ENCODE data around the gene LRRFIP2. TPM values are rescaled to one million over a fixed set of nuclear protein-coding genes. Genes with fewer than 3 reads are reported as not detected.

The LRRFIP2 gene
- total and polyA plus RNA-seq, 9 donors, result 35.5 to 81.1 (median 48.3) TPM

DNA sequence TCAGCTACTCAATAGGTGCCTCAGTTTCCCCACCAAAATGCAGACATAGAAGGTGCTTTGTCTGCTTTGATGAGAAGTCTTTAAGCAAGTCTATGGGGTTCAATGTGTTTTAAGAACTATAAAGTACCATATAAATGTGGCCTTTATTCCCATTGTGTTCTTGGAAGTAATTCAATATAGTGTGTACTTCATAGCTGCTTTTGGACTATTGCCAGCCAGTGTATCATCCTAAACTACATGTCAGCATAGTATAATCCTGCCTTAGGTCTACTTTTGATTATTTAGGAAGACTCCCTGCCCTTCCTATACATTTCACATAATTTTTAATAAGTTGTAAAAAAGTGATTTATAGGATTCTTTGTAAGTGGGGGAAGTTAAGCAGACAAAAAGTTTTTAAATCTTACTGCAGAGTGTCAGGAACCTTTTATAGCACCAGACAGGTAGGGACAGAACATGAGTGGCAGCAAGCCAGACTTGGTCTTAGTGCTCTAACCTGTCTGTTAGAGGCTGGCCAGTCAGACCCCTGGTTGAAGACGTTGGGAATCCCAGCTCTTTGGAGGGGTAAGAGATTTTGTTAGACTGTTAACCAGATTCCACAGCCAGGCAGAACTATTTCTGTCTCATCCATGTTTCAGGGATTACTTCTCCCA is 132.7 kb downstream of the LRRFIP2 start:
- 48 to 59% (median 55%) methylated on average over 1 of the region's 1 CpG for WGBS, 3 donors
- Histone ChIP-seq H3K4me1 (ENCODE audit: insufficient read depth) (no peaks in the 10 kb centered on the region), H3K36me3 (no peaks in the 10 kb centered on the region), H3K4me3 (no peak overlapping the region), H3K27ac (no peak overlapping the region), H3K27me3 (no peaks in the 10 kb centered on the region), H3K9me3 (no peaks in the 10 kb centered on the region)
- TF ChIP-seq, protein P1, sequence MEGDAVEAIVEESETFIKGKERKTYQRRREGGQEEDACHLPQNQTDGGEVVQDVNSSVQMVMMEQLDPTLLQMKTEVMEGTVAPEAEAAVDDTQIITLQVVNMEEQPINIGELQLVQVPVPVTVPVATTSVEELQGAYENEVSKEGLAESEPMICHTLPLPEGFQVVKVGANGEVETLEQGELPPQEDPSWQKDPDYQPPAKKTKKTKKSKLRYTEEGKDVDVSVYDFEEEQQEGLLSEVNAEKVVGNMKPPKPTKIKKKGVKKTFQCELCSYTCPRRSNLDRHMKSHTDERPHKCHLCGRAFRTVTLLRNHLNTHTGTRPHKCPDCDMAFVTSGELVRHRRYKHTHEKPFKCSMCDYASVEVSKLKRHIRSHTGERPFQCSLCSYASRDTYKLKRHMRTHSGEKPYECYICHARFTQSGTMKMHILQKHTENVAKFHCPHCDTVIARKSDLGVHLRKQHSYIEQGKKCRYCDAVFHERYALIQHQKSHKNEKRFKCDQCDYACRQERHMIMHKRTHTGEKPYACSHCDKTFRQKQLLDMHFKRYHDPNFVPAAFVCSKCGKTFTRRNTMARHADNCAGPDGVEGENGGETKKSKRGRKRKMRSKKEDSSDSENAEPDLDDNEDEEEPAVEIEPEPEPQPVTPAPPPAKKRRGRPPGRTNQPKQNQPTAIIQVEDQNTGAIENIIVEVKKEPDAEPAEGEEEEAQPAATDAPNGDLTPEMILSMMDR (IDR thresholded peaks at IDR 0.05), result no peak
- TF ChIP-seq EP300 (IDR thresholded peaks at IDR 0.05), result no peak
- no peak for TF ChIP-seq POLR2A (IDR thresholded peaks at IDR 0.05)
- intact Hi-C loops (cut with DNase I), result no loop called here
- no peak for DNase-seq

DNA sequence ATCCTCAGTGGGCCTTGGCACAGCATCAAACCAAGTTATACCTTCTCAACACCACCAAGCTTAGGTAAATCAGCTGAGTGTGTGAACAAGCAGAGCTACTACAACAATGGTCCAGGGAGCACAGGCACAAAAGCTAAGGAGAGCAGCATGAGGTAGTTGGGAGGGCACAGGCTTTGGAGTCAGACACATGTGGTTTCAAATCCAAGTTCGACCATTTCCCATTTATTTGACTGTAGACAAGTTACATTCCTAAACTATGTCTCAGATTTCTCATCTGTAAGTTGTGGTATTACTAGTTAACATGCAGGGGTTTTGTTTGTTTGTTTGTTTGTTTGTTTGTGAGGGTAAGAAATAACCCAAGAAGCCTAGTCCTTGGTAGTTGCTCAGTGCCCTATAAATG is 134.2 kb downstream of the LRRFIP2 start:
- H3K36me3 ChIP-seq, result no peaks in the 10 kb centered on the region
- no peak overlapping the region for H3K4me3 ChIP-seq
- intact Hi-C loops (cut with DNase I), result no loop called here
- H3K27me3 ChIP-seq, result no peaks in the 10 kb centered on the region
- H3K9me3 ChIP-seq, result no peaks in the 10 kb centered on the region
- WGBS, 3 donors, result 74 to 84% (median 81%) methylated on average over 1 of the region's 1 CpG
- no peaks in the 10 kb centered on the region for H3K4me1 ChIP-seq (ENCODE audit: insufficient read depth)
- no peak for TF ChIP-seq POLR2A (IDR thresholded peaks at IDR 0.05)
- TF ChIP-seq, protein P1 (IDR thresholded peaks at IDR 0.05), result no peak
- TF ChIP-seq EP300 (IDR thresholded peaks at IDR 0.05), result no peak
- DNase-seq, result no peak
- H3K27ac ChIP-seq, result no peak overlapping the region

DNA sequence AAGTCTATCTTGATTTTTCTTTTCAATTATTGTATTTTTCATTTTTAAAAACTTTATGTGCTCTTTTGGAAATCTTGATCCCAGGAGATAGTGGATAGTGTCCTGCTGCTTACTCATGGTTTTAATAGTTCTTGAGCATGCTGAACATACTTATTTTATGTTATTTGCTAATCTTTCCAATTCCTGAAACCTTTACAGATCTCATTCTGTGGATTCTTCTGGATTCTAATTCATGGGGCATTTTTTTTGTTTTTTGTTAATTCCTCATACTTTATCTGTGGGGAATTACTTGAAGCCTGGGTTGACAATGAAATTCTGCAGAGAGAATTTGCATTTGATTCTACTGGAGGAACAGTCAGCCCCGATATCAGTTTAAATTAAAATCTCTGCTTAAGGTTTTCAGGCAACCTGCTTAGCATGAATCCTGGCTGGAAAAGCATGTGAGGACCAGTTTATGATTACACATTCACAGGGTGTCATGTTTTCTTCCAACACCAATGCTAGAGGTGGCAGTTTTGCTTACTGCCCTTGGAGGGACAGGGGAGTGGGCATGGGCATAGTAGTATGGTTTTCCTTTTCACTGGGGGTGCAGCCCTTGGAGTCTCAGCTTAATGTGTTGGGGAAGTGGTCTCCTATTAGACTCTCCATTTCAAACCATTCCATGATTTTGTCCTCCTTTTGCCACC is 135.1 kb downstream of the LRRFIP2 start:
- Histone ChIP-seq H3K27ac (no peak overlapping the region), H3K36me3 (no peaks in the 10 kb centered on the region)
- intact Hi-C loops (cut with DNase I), result no loop called here

DNA sequence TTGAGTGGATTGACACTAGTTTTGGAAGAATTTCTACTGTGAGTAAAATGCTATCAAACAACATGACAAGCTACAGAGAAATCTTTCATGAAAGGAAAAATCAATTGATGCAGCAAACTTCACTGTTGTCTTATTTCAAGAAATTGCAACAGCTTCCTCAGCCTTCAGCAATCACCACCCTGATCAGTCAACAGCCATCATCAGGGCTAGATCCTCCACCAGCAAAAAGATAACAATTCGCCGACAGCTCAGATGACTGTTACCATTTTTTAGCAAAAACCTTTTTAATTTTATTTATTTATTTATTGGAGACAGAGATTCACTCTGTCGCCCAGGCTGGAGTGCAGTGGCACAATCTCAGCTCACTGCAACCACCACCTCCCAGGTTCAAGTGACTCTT is 137.0 kb downstream of the LRRFIP2 start:
- intact Hi-C loops (cut with DNase I), result no loop called here
- no peaks in the 10 kb centered on the region for H3K9me3 ChIP-seq
- 98 to 99% (median 99%) methylated on average over 3 of the region's 3 CpGs for WGBS, 3 donors
- no peak overlapping the region for H3K4me3 ChIP-seq
- peaks cover 6% of the 10 kb centered on the region for H3K4me1 ChIP-seq (ENCODE audit: insufficient read depth)
- no peaks in the 10 kb centered on the region for H3K27me3 ChIP-seq
- no peaks in the 10 kb centered on the region for H3K36me3 ChIP-seq
- TF ChIP-seq EP300 (IDR thresholded peaks at IDR 0.05) (no peak), POLR2A (IDR thresholded peaks at IDR 0.05) (no peak)
- TF ChIP-seq, protein P1 (IDR thresholded peaks at IDR 0.05), result no peak
- no peak for DNase-seq
- H3K27ac ChIP-seq, result no peak overlapping the region

More for the DNA sequence above, 135.1 kb downstream of the LRRFIP2 start:
- no peak for DNase-seq
- no peaks in the 10 kb centered on the region for H3K9me3 ChIP-seq
- H3K4me3 ChIP-seq, result no peak overlapping the region
- 88 to 100% (median 97%) methylated on average over 1 of the region's 1 CpG for WGBS, 3 donors
- H3K4me1 ChIP-seq (ENCODE audit: insufficient read depth), result no peaks in the 10 kb centered on the region
- H3K27me3 ChIP-seq, result no peaks in the 10 kb centered on the region
- TF ChIP-seq POLR2A (IDR thresholded peaks at IDR 0.05), result no peak
- TF ChIP-seq EP300 (IDR thresholded peaks at IDR 0.05), result no peak
- TF ChIP-seq, protein P1 (IDR thresholded peaks at IDR 0.05), result no peak

All from ovary (tissue), 9 donors.